ENCODE measurements around the gene SLC6A13. TPM values are rescaled to one million over a fixed set of nuclear protein-coding genes. Genes with fewer than 3 reads are reported as not detected.
"Not testable (repeated sequence)": the region's sequence is repeated elsewhere in the genome, so short reads cannot be mapped to it uniquely, and the experiment has no call there.

The SLC6A13 gene
- total and polyA plus RNA-seq, 12 donors = 0.87 to 6.1 (median 3.2) TPM

DNA sequence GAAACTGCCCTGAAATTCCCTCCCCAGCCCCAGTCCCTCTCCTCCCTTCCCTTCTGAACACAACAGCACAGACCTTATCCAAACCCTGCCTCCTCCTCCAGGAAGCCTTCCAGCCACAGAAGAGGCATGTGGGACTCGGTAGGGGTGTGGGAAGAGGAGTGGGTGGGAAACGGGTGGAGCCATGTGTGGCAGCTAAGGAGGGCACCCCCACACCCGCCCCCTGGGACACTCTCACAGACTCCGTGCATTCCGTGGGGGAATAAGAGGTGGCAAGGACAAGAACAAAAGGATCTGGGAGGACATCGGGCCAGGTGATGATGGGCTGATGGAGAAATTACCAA, 73.0 kb downstream of the SLC6A13 start:
- Histone ChIP-seq H3K36me3 (no peaks in the 10 kb centered on the region), H3K9me3 (no peaks in the 10 kb centered on the region), H3K4me1 (peaks cover 3 to 18% (median 11%) of the 10 kb centered on the region in 9 donors), H3K27me3 (no peaks in the 10 kb centered on the region), H3K4me3 (no peak overlapping the region), H3K27ac (peak overlapping the region in 1 of 10 donors; percentile 64)
- TF ChIP-seq, protein P1, sequence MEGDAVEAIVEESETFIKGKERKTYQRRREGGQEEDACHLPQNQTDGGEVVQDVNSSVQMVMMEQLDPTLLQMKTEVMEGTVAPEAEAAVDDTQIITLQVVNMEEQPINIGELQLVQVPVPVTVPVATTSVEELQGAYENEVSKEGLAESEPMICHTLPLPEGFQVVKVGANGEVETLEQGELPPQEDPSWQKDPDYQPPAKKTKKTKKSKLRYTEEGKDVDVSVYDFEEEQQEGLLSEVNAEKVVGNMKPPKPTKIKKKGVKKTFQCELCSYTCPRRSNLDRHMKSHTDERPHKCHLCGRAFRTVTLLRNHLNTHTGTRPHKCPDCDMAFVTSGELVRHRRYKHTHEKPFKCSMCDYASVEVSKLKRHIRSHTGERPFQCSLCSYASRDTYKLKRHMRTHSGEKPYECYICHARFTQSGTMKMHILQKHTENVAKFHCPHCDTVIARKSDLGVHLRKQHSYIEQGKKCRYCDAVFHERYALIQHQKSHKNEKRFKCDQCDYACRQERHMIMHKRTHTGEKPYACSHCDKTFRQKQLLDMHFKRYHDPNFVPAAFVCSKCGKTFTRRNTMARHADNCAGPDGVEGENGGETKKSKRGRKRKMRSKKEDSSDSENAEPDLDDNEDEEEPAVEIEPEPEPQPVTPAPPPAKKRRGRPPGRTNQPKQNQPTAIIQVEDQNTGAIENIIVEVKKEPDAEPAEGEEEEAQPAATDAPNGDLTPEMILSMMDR (IDR thresholded peaks at IDR 0.05) = no peak
- DNase-seq = no peak
- WGBS, 2 donors = 69 to 70% methylated on average over 6 of the region's 6 CpGs
- intact Hi-C loops (cut with DNase I) = no loop called here
- ATAC-seq = no peak

DNA sequence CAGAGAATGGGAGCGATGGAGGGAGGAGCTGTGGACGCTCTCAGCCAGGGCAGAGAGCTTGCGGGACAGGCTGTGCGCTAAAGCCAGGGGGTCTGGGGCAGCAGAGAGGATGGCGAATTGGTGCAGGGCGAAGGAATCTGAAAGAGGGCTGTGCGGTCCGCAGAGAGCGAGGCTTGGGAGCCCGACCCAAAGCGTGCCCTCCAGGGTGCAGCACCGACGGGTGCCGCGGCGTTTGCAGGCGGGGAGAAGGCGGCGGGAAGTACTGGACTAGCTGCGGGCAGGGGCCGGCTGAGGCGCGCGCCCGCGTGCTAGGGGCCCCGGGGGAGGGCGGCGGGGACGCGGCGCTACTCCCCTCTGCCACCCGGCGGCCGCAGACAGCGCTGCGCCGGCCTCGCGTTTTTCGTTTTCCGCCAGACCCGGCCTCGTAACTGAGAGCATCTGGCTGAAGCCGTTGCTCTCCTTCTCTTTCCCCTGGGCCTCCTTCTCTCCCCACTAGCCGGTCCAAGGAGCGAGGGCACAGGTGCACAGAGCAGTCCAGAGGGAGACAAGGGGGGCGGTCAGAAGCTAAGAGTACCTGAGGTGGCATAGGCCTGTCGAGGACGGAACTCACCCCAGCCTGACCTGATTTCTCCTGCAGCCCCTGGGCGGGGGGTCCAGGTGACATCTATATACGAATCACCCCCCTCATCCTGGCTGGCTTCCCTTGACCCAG, 73.6 kb downstream of the SLC6A13 start:
- peak overlapping the region in 3 of 10 donors; percentile 3 to 64 (median 57) for H3K27ac ChIP-seq
- intact Hi-C loops (cut with DNase I) = no loop called here
- ATAC-seq (peak; percentile 81 to 95 (median 91)), DNase-seq (peak; percentile 40 to 67)
- peaks cover 3 to 18% (median 11%) of the 10 kb centered on the region in 9 donors for H3K4me1 ChIP-seq
- no peaks in the 10 kb centered on the region for H3K9me3 ChIP-seq
- H3K4me3 ChIP-seq = peak overlapping the region in 9 of 10 donors; percentile 32 to 67 (median 55)
- TF ChIP-seq, protein P1 (IDR thresholded peaks at IDR 0.05) = peak; percentile 71 to 91 (median 83)
- no peaks in the 10 kb centered on the region for H3K36me3 ChIP-seq
- WGBS, 2 donors = 9% methylated on average over 47 to 52 of the region's 52 CpGs
- no peaks in the 10 kb centered on the region for H3K27me3 ChIP-seq

DNA sequence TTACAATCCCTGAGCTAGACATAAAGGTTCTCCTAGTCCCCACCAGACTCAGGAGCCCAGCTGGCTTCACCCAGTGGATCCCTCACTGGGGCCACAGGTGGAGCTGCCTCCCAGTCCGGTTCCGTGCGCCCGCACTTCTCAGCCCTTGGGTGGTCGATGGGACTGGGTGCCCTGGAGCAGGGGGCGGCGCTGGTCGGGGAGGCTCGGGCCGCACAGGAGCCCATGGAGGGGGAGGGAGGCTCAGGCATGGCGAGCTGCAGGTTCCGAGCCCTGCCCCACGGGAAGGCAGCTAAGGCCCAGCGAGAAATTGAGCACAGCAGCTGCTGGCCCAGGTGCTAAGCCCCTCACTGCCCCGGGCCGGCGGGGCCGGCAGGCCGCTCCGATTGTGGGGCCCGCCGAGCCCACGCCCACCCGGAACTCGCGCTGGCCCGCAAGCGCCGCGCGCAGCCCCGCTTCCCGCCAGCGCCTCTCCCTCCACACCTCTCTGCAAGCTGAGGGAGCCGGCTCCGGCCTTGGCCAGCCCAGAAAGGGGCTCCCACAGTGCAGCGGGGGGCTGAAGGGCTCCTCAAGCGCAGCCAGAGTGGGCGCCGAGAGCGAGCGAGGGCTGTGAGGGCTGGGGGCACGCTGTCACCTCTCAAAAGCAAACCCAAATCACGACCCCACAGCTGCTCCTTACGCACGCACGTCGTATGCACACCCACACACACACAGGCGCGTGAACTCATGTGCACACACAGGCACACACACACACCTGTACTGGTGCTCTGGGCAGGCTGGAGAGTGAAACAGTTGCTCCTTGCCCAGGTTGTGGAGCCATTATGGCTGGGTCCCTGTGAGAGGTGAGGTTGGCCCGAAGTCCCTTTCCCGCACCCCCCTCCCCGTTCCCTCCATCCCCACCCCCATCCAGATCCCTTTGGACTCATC, 74.4 kb downstream of the SLC6A13 start:
- Histone ChIP-seq H3K4me3 (peak overlapping the region in 9 of 10 donors; percentile 32 to 67 (median 55)), H3K4me1 (peaks cover 3 to 18% (median 11%) of the 10 kb centered on the region in 9 donors), H3K27ac (peak overlapping the region in 3 of 10 donors; percentile 3 to 64 (median 57))
- DNase-seq; H3K36me3 ChIP-seq; H3K9me3 ChIP-seq; H3K27me3 ChIP-seq; intact Hi-C loops (cut with DNase I): not testable (repeated sequence)
- peak in 5 of 8 donors; percentile 5 to 16 (median 5) for ATAC-seq
- WGBS, 2 donors = 66 to 68% methylated on average over 48 to 53 of the region's 53 CpGs

DNA sequence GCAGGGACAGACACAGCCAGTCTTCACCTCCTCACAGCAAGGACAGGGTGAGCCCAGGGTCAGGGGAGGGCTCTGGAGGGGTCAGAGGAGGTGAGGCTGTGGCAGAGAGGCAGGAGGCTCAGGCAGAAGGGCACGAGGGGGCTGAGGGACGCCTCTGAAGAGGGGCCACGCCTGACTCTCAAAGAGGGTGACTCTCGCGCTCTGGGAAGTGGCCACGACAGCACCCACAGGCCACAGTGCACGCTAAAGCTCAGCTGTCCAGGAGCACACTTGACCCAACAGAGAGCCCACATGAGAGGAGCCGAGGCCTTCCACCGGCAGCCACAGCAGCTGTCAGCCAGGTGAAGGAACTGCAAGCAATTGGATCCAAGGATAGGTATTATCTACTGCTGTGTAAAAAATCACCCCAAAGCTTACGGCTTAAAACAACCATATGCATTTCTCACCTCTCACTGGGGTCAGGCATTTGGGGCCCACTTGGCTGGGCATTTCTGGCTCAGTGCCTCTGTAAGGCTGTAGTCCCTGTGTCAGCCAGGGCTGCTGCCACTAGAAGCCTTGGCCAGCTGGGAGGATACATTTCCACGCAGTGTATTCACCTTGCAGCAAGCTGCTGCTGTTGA, 76.5 kb downstream of the SLC6A13 start:
- TF ChIP-seq, protein P1 (IDR thresholded peaks at IDR 0.05) = no peak
- H3K27ac ChIP-seq = no peak overlapping the region
- ATAC-seq (no peak), DNase-seq (no peak)
- no peaks in the 10 kb centered on the region for H3K36me3 ChIP-seq
- WGBS, 2 donors = 86 to 93% methylated on average over 11 of the region's 11 CpGs
- no peak overlapping the region for H3K4me3 ChIP-seq
- intact Hi-C loops (cut with DNase I) = no loop called here
- H3K4me1 ChIP-seq = peaks cover 3 to 35% (median 27%) of the 10 kb centered on the region in 9 donors
- no peaks in the 10 kb centered on the region for H3K27me3 ChIP-seq
- H3K9me3 ChIP-seq = no peaks in the 10 kb centered on the region

Data from heart right ventricle (tissue), 16 donors.